OCI-LY1 (cell line): ENCODE measurements around the gene GGPS1.

Experiments
- H2AFZ ChIP-seq: fragments of 200-600 bp; sonication (generic), shearing (Covaris generic); 2 replicates; pipeline ENCODE4 v1.6.0; 2014; ENCODE audit warnings: antibody characterized with exemption, mild to moderate bottlenecking, low read length
- H3F3A ChIP-seq: fragments of 200-600 bp; sonication (generic), shearing (Covaris generic); 2 replicates; pipeline ENCODE4 v1.6.0; 2014; ENCODE audit warnings: mild to moderate bottlenecking, antibody characterized with exemption, low read length, moderate library complexity; ENCODE audit not compliant: insufficient read depth
- H3K27ac ChIP-seq: fragments of 200-600 bp; sonication (generic); 2 replicates; pipeline ENCODE4 v1.5.1; 2014; ENCODE audit warnings: low read length, mixed run types, mild to moderate bottlenecking, low read depth; ENCODE audit not compliant: poor library complexity, severe bottlenecking
- H3K27me3 ChIP-seq: fragments of 200-600 bp; sonication (generic); 2 replicates; pipeline ENCODE4 v1.6.0; 2014; ENCODE audit warnings: antibody characterized with exemption, mild to moderate bottlenecking, low read length, moderate library complexity; ENCODE audit not compliant: insufficient read depth
- H3K36me3 ChIP-seq: fragments of 200-600 bp; sonication (generic); 2 replicates; pipeline ENCODE4 v1.6.1; 2014; ENCODE audit warnings: mild to moderate bottlenecking, antibody characterized with exemption, low read length, moderate library complexity, mixed read lengths; ENCODE audit not compliant: insufficient read depth
- H3K4me1 ChIP-seq: fragments of 200-600 bp; sonication (generic); 2 replicates; pipeline ENCODE4 v1.5.1; 2014; ENCODE audit warnings: mild to moderate bottlenecking, low read length, moderate library complexity; ENCODE audit not compliant: insufficient read depth, severe bottlenecking
- H3K4me2 ChIP-seq: fragments of 200-600 bp; sonication (generic), shearing (Covaris generic); 2 replicates; pipeline ENCODE4 v1.6.1; 2014; ENCODE audit warnings: low read length
- H3K4me3 ChIP-seq: fragments of 200-600 bp; sonication (generic); 2 replicates; pipeline ENCODE4 v1.5.1; 2014; ENCODE audit warnings: low read length, low read depth, mild to moderate bottlenecking, mixed read lengths; ENCODE audit not compliant: poor library complexity, severe bottlenecking
- H3K79me2 ChIP-seq: fragments of 200-600 bp; shearing (Covaris generic); 2 replicates; pipeline ENCODE4 v1.6.1; 2016; ENCODE audit warnings: mixed run types, low read length, mixed read lengths; ENCODE audit not compliant: insufficient read depth
- H3K9ac ChIP-seq: fragments of 200-600 bp; sonication (generic), shearing (Covaris generic); 2 replicates; pipeline ENCODE4 v1.6.1; 2014; ENCODE audit warnings: mild to moderate bottlenecking, low read length, mixed read lengths
- H3K9me2 ChIP-seq: fragments of 200-600 bp; sonication (generic), shearing (Covaris generic); 2 replicates; pipeline ENCODE4 v1.6.1; 2014; ENCODE audit warnings: low read depth, mild to moderate bottlenecking, low read length, mixed read lengths
- H3K9me3 ChIP-seq: fragments of 200-600 bp; shearing (Covaris generic); 2 replicates; pipeline ENCODE4 v1.6.1; 2014; ENCODE audit warnings: low read length, mixed read lengths
- H4K20me1 ChIP-seq: fragments of 200-600 bp; sonication (generic), shearing (Covaris generic); 2 replicates; pipeline ENCODE4 v1.6.0; 2016; ENCODE audit warnings: mild to moderate bottlenecking, low read length; ENCODE audit not compliant: insufficient read depth
- CTCF ChIP-seq: fragments of 200-600 bp; sonication (generic), shearing (Covaris generic); IDR thresholded peaks from 2 replicates; pipeline ENCODE4 v1.5.1; 2017; ENCODE audit warnings: mild to moderate bottlenecking, antibody characterized with exemption, low read length, moderate library complexity, mixed read lengths
- EZH2 ChIP-seq: fragments of 200-600 bp; sonication (generic), shearing (Covaris generic); IDR thresholded peaks from 2 replicates; pipeline ENCODE4 v1.8.0; 2017; ENCODE audit warnings: borderline replicate concordance, mixed run types, mild to moderate bottlenecking, antibody characterized with exemption, low read length, moderate library complexity, mixed read lengths

GGPS1 gene

GRCh38 chr1:235329139-235329902 lies 951 bp downstream of the GGPS1 start:
- TF ChIP-seq EZH2 (no peak), CTCF (peak; percentile 57)
- Histone ChIP-seq H3K9me3 (no peaks in the 10 kb centered on the region), H3K27me3 (no peaks in the 10 kb centered on the region), H3K4me1 (peaks cover 50% of the 10 kb centered on the region), H2AFZ (no peak overlapping the region), H3F3A (no peaks in the 10 kb centered on the region), H3K27ac (peak overlapping the region; percentile 93), H3K36me3 (peaks cover 9% of the 10 kb centered on the region; the same call in 1 of the 2 replicates), H3K9me2 (no peaks in the 10 kb centered on the region), H3K79me2 (peaks cover 74% of the 10 kb centered on the region), H3K4me3 (peak overlapping the region; percentile 79), H3K4me2 (peak overlapping the region; percentile 81), H3K9ac (peak overlapping the region; percentile 76), H4K20me1 (no peaks in the 10 kb centered on the region)

GRCh38 chr1:235330918-235331285 lies 2.5 kb downstream of the GGPS1 start:
- H3K9me3 ChIP-seq: no peaks in the 10 kb centered on the region
- H3K4me1 ChIP-seq: peaks cover 34% of the 10 kb centered on the region
- H3F3A ChIP-seq: no peaks in the 10 kb centered on the region
- no peaks in the 10 kb centered on the region for H4K20me1 ChIP-seq
- no peak overlapping the region for H2AFZ ChIP-seq
- H3K36me3 ChIP-seq: peaks cover 15% of the 10 kb centered on the region
- peak overlapping the region; percentile 63 for H3K9ac ChIP-seq
- peak overlapping the region; percentile 93 for H3K27ac ChIP-seq
- TF ChIP-seq EZH2: no peak
- no peak for TF ChIP-seq CTCF
- peak overlapping the region; percentile 81 for H3K4me2 ChIP-seq
- no peaks in the 10 kb centered on the region for H3K9me2 ChIP-seq
- no peaks in the 10 kb centered on the region for H3K27me3 ChIP-seq
- peaks cover 59% of the 10 kb centered on the region for H3K79me2 ChIP-seq
- H3K4me3 ChIP-seq: peak overlapping the region; percentile 79

GRCh38 chr1:235331401-235331800 lies 3.0 kb downstream of the GGPS1 start:
- Histone ChIP-seq H3K27ac (no peak overlapping the region), H3K9ac (peak overlapping the region; percentile 34; the same call in 1 of the 2 replicates)

More at GRCh38 chr1:235331401-235331800, 3.0 kb downstream of the GGPS1 start:
- Histone ChIP-seq H2AFZ (no peak overlapping the region), H3K27me3 (no peaks in the 10 kb centered on the region), H3K4me2 (peak overlapping the region; percentile 81), H3K9me2 (no peaks in the 10 kb centered on the region), H3K79me2 (peaks cover 54% of the 10 kb centered on the region), H3F3A (no peaks in the 10 kb centered on the region), H4K20me1 (no peaks in the 10 kb centered on the region), H3K36me3 (peaks cover 16% of the 10 kb centered on the region), H3K9me3 (no peaks in the 10 kb centered on the region), H3K4me1 (peaks cover 29% of the 10 kb centered on the region), H3K4me3 (peak overlapping the region; percentile 79)
- TF ChIP-seq CTCF (no peak), EZH2 (no peak)
